SIG-M5 treated with dmso at 0.1 percent for 504 hours (cell line): ENCODE data around the gene GPR84.
"Not testable (repeated sequence)": the region's sequence is repeated elsewhere in the genome, so short reads cannot be mapped to it uniquely, and the experiment has no call there.

ENCODE experiments used
- DNase-seq: peaks from one replicate; lab custom pipeline; 2025; ENCODE audit not compliant: unreplicated experiment; lab: John Stamatoyannopoulos, UW

GPR84 gene

DNA sequence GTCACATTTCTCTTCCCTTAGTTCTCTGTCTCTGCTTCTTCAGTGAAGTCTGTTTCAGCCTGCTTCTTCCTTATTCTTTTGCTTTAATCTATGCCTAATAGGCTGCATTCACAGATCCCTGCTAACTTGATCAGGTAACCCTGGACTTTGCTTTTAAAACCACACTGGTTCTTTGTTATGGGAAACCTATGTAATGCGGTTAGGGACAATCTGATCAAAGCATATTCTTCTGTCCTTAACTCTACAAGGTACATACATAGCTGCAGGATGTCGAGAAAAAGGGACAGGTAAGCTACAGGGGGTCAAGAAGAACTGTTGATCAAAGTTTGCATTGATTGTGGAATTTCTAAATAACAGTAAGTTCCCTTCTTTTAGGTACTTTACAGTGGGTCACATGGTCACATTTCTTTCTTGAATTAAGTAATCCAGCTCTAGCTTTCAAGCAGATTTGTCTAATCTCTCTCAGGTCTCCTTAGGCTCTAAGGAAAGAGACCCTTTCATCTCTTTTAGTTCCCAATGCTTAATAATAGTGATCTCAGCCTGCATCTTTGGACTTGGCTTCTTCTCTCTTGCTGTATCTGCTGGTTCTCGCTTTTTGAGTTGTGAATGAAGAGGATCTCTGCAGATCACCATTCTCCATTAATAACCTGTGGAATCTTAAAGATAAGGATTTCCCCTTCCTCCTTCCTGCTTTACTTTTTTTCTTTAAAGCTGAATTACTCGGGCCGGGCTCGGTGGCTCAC, 35.5 kb downstream of the GPR84 start:
- DNase-seq: no peak

DNA sequence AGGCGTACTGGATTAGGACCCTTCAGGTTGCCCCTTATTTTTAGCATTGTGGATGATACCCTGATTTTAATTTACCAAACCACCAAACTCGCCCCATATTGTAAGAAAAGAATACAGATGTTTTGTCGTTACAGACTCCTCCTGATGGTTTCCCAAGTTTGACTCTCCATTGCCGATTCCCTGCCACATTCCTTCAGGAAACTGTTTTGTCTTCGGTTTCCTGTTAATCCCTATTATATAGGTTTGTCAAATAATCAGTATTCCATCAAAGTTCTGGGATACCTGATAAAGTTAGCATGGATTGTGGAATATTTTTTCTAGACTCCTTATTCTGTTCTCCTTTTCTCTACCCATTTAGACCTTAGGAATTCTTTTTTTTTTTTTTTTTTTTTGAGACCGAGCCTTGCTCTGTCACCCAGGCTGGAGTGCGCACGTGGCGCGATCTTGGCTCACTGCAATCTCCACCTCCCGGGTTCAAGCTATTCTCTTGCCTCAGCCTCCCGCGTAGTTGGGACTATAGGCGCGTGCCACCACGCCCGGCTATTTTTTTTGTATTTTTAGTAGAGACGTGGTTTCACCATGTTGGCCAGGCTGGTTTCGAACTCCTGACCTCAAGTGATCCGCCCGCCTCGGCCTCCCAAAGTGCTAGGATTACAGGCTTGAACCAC, 38.7 kb downstream of the GPR84 start:
- not testable (repeated sequence) for DNase-seq

DNA sequence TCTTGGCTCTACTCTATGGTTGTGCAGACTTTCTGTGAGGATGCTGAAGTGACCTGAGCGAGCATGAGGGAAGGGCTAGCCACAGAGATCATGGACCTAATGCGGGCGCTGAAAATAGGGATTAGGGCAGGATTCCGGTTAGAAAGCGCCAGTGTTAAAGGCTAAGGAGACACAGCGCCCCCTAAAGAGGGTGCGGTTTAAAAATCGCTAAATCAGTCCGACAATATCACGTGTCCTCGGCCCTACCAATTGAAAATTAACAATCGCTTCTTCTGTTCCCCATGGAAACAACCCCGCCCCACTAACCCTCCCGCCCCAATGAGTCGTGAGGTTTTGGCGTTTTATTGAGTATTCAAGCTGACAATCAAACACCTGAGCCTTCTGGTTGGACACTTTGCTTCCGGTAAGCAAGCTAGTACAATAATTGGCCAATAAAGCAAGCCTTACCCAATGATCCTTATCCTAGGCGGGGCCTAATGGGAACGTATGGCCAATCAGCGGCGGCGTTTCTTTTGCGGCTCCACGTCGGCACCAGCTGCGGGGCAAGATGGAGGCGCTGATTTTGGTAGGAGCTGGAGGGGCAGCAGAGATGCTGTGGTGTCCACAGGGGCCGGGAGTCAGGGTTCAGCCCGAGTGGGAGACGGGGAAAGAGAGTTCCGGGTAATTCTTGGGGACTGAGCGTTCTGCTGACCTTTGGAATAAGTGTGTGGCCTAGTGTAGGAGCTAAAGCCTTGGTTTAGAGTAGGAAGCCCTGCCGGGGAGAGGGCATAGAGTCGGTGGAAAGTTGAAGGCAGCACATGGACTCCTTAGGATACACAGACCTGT, 39.5 kb downstream of the GPR84 start, which contains the start of gene COPZ1:
COPZ1 (plus strand) TSS at position 515 of the 825 bp plus-strand sequence; CDS start at position 548, 33 bp downstream.
- DNase-seq: peak; percentile 100

DNA sequence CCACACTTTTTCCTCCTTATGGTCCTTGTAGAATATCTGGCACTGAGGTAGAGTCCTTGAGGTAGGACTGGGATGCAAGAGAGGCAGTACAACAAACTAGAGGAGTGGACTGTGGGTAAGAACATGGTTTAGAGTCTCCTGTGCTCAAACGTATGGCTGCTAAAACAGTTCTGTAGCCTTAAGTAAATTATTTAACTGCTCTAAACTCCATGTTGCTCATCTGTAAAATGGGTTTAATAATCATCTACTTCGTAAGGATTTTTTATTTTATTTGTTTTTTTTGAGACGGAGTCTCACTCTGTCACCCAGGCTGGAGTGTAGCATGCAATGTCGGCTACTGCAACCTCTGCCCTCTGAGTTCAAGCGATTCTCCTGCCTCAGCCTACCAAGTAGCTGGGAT, 42.9 kb downstream of the GPR84 start:
- no peak for DNase-seq
